ENCODE results near the gene GMDS. TPM values are rescaled to one million over a fixed set of nuclear protein-coding genes. Genes with fewer than 3 reads are reported as not detected.

Gene GMDS
- total and polyA plus RNA-seq, 2 of the 13 experiments (the other 11 are each of a cell fraction or from before 2014, with no cell fraction given): 64.4 to 112 TPM

DNA sequence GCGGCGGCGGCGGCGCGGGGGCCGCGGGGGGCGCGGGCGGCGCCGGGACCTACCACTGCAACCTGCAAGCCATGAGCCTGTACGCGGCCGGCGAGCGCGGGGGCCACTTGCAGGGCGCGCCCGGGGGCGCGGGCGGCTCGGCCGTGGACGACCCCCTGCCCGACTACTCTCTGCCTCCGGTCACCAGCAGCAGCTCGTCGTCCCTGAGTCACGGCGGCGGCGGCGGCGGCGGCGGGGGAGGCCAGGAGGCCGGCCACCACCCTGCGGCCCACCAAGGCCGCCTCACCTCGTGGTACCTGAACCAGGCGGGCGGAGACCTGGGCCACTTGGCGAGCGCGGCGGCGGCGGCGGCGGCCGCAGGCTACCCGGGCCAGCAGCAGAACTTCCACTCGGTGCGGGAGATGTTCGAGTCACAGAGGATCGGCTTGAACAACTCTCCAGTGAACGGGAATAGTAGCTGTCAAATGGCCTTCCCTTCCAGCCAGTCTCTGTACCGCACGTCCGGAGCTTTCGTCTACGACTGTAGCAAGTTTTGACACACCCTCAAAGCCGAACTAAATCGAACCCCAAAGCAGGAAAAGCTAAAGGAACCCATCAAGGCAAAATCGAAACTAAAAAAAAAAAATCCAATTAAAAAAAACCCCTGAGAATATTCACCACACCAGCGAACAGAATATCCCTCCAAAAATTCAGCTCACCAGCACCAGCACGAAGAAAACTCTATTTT lies 633.7 kb downstream of the GMDS start (continued):
- TF ChIP-seq ZFX (CRISPR knock-in tag; IDR thresholded peaks at IDR 0.05; ENCODE audit: low read depth): peak; percentile 68
- peak; percentile 33; the same call in 1 of the 2 replicates for TF ChIP-seq RNF2 (conservative IDR thresholded peaks at IDR 0.05; ENCODE audit: low read depth)
- 0 out of 2 replicates have a peak, but pooled peaks have one; percentile 37 for TF ChIP-seq ZNF232 (CRISPR knock-in tag; IDR thresholded peaks at IDR 0.05; ENCODE audit: borderline replicate concordance)
- TF ChIP-seq ZNF776 (CRISPR knock-in tag; IDR thresholded peaks at IDR 0.05): 0 out of 2 replicates have a peak, but pooled peaks have one; percentile 29
- TF ChIP-seq KDM2A (CRISPR knock-in tag; IDR thresholded peaks at IDR 0.05; ENCODE audit: borderline replicate concordance, low read depth): peak; percentile 77
- TF ChIP-seq, protein P1, sequence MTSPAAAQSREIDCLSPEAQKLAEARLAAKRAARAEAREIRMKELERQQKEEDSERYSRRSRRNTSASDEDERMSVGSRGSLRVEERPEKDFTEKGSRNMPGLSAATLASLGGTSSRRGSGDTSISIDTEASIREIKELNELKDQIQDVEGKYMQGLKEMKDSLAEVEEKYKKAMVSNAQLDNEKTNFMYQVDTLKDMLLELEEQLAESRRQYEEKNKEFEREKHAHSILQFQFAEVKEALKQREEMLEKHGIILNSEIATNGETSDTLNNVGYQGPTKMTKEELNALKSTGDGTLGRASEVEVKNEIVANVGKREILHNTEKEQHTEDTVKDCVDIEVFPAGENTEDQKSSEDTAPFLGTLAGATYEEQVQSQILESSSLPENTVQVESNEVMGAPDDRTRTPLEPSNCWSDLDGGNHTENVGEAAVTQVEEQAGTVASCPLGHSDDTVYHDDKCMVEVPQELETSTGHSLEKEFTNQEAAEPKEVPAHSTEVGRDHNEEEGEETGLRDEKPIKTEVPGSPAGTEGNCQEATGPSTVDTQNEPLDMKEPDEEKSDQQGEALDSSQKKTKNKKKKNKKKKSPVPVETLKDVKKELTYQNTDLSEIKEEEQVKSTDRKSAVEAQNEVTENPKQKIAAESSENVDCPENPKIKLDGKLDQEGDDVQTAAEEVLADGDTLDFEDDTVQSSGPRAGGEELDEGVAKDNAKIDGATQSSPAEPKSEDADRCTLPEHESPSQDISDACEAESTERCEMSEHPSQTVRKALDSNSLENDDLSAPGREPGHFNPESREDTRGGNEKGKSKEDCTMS (CRISPR knock-in tag; conservative IDR thresholded peaks at IDR 0.05): no peak
- peak; percentile 39; the same call in 1 of the 2 replicates for TF ChIP-seq POLR2G (IDR thresholded peaks at IDR 0.05; ENCODE audit: low read depth, low read length)
- 0 out of 2 replicates have a peak, but pooled peaks have one; percentile 9 for TF ChIP-seq ZSCAN31 (CRISPR knock-in tag; IDR thresholded peaks at IDR 0.05; ENCODE audit: low read depth)
- TF ChIP-seq ZNF605 (CRISPR knock-in tag; IDR thresholded peaks at IDR 0.05): 0 out of 2 replicates have a peak, but pooled peaks have one; percentile 18
- TF ChIP-seq RELA (CRISPR knock-in tag; IDR thresholded peaks at IDR 0.05): no peak
- TF ChIP-seq, protein P2, sequence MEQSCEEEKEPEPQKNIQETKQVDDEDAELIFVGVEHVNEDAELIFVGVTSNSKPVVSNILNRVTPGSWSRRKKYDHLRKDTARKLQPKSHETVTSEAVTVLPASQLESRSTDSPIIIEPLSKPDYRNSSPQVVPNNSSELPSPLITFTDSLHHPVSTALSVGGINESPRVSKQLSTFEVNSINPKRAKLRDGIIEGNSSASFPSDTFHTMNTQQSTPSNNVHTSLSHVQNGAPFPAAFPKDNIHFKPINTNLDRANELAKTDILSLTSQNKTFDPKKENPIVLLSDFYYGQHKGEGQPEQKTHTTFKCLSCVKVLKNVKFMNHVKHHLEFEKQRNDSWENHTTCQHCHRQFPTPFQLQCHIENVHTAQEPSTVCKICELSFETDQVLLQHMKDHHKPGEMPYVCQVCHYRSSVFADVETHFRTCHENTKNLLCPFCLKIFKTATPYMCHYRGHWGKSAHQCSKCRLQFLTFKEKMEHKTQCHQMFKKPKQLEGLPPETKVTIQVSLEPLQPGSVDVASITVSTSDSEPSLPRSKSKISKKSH (CRISPR knock-in tag; IDR thresholded peaks at IDR 0.05; ENCODE audit: borderline replicate concordance): no peak
- 0 out of 2 replicates have a peak, but pooled peaks have one; percentile 57 for TF ChIP-seq ZFY (CRISPR knock-in tag; IDR thresholded peaks at IDR 0.05)
- TF ChIP-seq RBM39 (IDR thresholded peaks at IDR 0.05; ENCODE audit: low read depth, low read length, poor library complexity, severe bottlenecking): peak; percentile 32
- TF ChIP-seq PAF1 (CRISPR knock-in tag; IDR thresholded peaks at IDR 0.05): no peak
- TF ChIP-seq, protein P3, sequence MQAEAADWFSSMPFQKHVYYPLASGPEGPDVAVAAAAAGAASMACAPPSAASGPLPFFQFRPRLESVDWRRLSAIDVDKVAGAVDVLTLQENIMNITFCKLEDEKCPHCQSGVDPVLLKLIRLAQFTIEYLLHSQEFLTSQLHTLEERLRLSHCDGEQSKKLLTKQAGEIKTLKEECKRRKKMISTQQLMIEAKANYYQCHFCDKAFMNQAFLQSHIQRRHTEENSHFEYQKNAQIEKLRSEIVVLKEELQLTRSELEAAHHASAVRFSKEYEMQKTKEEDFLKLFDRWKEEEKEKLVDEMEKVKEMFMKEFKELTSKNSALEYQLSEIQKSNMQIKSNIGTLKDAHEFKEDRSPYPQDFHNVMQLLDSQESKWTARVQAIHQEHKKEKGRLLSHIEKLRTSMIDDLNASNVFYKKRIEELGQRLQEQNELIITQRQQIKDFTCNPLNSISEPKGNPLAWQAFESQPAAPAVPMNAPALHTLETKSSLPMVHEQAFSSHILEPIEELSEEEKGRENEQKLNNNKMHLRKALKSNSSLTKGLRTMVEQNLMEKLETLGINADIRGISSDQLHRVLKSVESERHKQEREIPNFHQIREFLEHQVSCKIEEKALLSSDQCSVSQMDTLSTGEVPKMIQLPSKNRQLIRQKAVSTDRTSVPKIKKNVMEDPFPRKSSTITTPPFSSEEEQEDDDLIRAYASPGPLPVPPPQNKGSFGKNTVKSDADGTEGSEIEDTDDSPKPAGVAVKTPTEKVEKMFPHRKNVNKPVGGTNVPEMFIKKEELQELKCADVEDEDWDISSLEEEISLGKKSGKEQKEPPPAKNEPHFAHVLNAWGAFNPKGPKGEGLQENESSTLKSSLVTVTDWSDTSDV (CRISPR knock-in tag; IDR thresholded peaks at IDR 0.05): 0 out of 2 replicates have a peak, but pooled peaks have one; percentile 66
- TF ChIP-seq, protein P4, sequence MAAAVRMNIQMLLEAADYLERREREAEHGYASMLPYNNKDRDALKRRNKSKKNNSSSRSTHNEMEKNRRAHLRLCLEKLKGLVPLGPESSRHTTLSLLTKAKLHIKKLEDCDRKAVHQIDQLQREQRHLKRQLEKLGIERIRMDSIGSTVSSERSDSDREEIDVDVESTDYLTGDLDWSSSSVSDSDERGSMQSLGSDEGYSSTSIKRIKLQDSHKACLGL (CRISPR knock-in tag; IDR thresholded peaks at IDR 0.05): peak; percentile 81
- TF ChIP-seq, protein P5, sequence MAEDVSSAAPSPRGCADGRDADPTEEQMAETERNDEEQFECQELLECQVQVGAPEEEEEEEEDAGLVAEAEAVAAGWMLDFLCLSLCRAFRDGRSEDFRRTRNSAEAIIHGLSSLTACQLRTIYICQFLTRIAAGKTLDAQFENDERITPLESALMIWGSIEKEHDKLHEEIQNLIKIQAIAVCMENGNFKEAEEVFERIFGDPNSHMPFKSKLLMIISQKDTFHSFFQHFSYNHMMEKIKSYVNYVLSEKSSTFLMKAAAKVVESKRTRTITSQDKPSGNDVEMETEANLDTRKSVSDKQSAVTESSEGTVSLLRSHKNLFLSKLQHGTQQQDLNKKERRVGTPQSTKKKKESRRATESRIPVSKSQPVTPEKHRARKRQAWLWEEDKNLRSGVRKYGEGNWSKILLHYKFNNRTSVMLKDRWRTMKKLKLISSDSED (CRISPR knock-in tag; IDR thresholded peaks at IDR 0.05): 0 out of 2 replicates have a peak, but pooled peaks have one; percentile 57
